ENCODE results near the gene KCND3.
"Not testable (repeated sequence)": the region's sequence is repeated elsewhere in the genome, so short reads cannot be mapped to it uniquely, and the experiment has no call there.

Gene KCND3

GRCh38 chr1:111818546-111818945, 170.9 kb downstream of the KCND3 start:
- no peak for DNase-seq (ENCODE audit: low read depth in 2 of 3, low spot score in 1 of 3)

GRCh38 chr1:111818081-111818480, 171.4 kb downstream of the KCND3 start:
- DNase-seq (ENCODE audit: low read depth in 2 of 3, low spot score in 1 of 3) = no peak

GRCh38 chr1:111814642-111815041, 174.8 kb downstream of the KCND3 start:
- DNase-seq (ENCODE audit: low read depth in 2 of 3, low spot score in 1 of 3) = no peak

GRCh38 chr1:111814305-111814628, 175.2 kb downstream of the KCND3 start:
- no peak for DNase-seq (ENCODE audit: low read depth in 2 of 3, low spot score in 1 of 3)

GRCh38 chr1:111813440-111814304, 175.8 kb downstream of the KCND3 start:
- DNase-seq (ENCODE audit: low read depth in 2 of 3, low spot score in 1 of 3) = no peak

- DNase-seq (ENCODE audit: low read depth in 2 of 3, low spot score in 1 of 3) = no peak
Observed at GRCh38 chr1:111812306-111812705, 177.2 kb downstream of the KCND3 start.

GRCh38 chr1:111811891-111812290, 177.6 kb downstream of the KCND3 start:
- no peak for DNase-seq (ENCODE audit: low read depth in 2 of 3, low spot score in 1 of 3)

GRCh38 chr1:111805251-111805650, 184.2 kb downstream of the KCND3 start:
- DNase-seq (ENCODE audit: low read depth in 2 of 3, low spot score in 1 of 3) = no peak

GRCh38 chr1:111804776-111805175, 184.7 kb downstream of the KCND3 start:
- DNase-seq (ENCODE audit: low read depth in 2 of 3, low spot score in 1 of 3) = no peak

GRCh38 chr1:111803951-111804350, 185.5 kb downstream of the KCND3 start:
- DNase-seq (ENCODE audit: low read depth in 2 of 3, low spot score in 1 of 3) = no peak

GRCh38 chr1:111802984-111803383, 186.5 kb downstream of the KCND3 start:
- no peak for DNase-seq (ENCODE audit: low read depth in 2 of 3, low spot score in 1 of 3)

GRCh38 chr1:111802110-111802509, 187.4 kb downstream of the KCND3 start:
- DNase-seq (ENCODE audit: low read depth in 2 of 3, low spot score in 1 of 3) = no peak

- DNase-seq (ENCODE audit: low read depth in 2 of 3, low spot score in 1 of 3) = no peak
Observed at GRCh38 chr1:111801071-111801850, 188.2 kb downstream of the KCND3 start.

- not testable (repeated sequence) for DNase-seq (ENCODE audit: low read depth in 2 of 3, low spot score in 1 of 3)
Observed at GRCh38 chr1:111799722-111800121, 189.7 kb downstream of the KCND3 start.

GRCh38 chr1:111798580-111798979, 190.9 kb downstream of the KCND3 start:
- no peak for DNase-seq (ENCODE audit: low read depth in 2 of 3, low spot score in 1 of 3)

- DNase-seq (ENCODE audit: low read depth in 2 of 3, low spot score in 1 of 3) = no peak
Observed at GRCh38 chr1:111795401-111795800, 194.1 kb downstream of the KCND3 start.

GRCh38 chr1:111793923-111794322, 195.5 kb downstream of the KCND3 start:
- no peak for DNase-seq (ENCODE audit: low read depth in 2 of 3, low spot score in 1 of 3)

- DNase-seq (ENCODE audit: low read depth in 2 of 3, low spot score in 1 of 3) = no peak
Observed at GRCh38 chr1:111792249-111792648, 197.2 kb downstream of the KCND3 start.

- no peak for DNase-seq (ENCODE audit: low read depth in 2 of 3, low spot score in 1 of 3)
Observed at GRCh38 chr1:111791776-111792175, 197.7 kb downstream of the KCND3 start.

- DNase-seq (ENCODE audit: low read depth in 2 of 3, low spot score in 1 of 3) = no peak
Observed at GRCh38 chr1:111789666-111790316, 199.7 kb downstream of the KCND3 start.

- DNase-seq (ENCODE audit: low read depth in 2 of 3, low spot score in 1 of 3) = no peak
Observed at GRCh38 chr1:111789142-111789541, 200.3 kb downstream of the KCND3 start.

- no peak for DNase-seq (ENCODE audit: low read depth in 2 of 3, low spot score in 1 of 3)
Observed at GRCh38 chr1:111786669-111787207, 202.7 kb downstream of the KCND3 start.

All from stimulated activated CD4-positive, alpha-beta T cell treated with anti-CD3 and anti-CD28 coated beads, Interleukin-12 subunit alpha, Interleukin-12 subunit beta, amount 100 ng/mL, for 48 hours (primary cell).